ENCODE data around the gene LMOD2.
"Not testable (repeated sequence)": the region's sequence is repeated elsewhere in the genome, so short reads cannot be mapped to it uniquely, and the experiment has no call there.

The LMOD2 gene

GRCh38 chr7:123655614-123656013 lies at the start of gene LMOD2:
LMOD2 (plus strand) TSS chr7:123655866; CDS start chr7:123655964, 98 bp downstream.
- DNase-seq (ENCODE audit: low spot score): no peak

- DNase-seq (ENCODE audit: low spot score): no peak
Observed at GRCh38 chr7:123607423-123607975, 48.2 kb upstream of the LMOD2 start.

- DNase-seq (ENCODE audit: low spot score): no peak
Observed at GRCh38 chr7:123608991-123609882, 46.4 kb upstream of the LMOD2 start.

- DNase-seq (ENCODE audit: low spot score): no peak
Observed at GRCh38 chr7:123609883-123610239, 45.8 kb upstream of the LMOD2 start.

GRCh38 chr7:123612024-123612423 lies 43.6 kb upstream of the LMOD2 start:
- DNase-seq (ENCODE audit: low spot score): no peak

GRCh38 chr7:123615344-123615743 lies 40.3 kb upstream of the LMOD2 start:
- no peak for DNase-seq (ENCODE audit: low spot score)

GRCh38 chr7:123616223-123616622 lies 39.4 kb upstream of the LMOD2 start:
- no peak for DNase-seq (ENCODE audit: low spot score)

- DNase-seq (ENCODE audit: low spot score): no peak
Observed at GRCh38 chr7:123621707-123622106, 34.0 kb upstream of the LMOD2 start.

GRCh38 chr7:123622660-123623386 lies 32.8 kb upstream of the LMOD2 start:
- DNase-seq (ENCODE audit: low spot score): no peak

GRCh38 chr7:123624527-123625183 lies 31.0 kb upstream of the LMOD2 start:
- peak; percentile 52 for DNase-seq (ENCODE audit: low spot score)

GRCh38 chr7:123625254-123625653 lies 30.4 kb upstream of the LMOD2 start:
- DNase-seq (ENCODE audit: low spot score): no peak

GRCh38 chr7:123627851-123628250 lies 27.8 kb upstream of the LMOD2 start:
- no peak for DNase-seq (ENCODE audit: low spot score)

GRCh38 chr7:123628829-123629228 lies 26.8 kb upstream of the LMOD2 start:
- no peak for DNase-seq (ENCODE audit: low spot score)

GRCh38 chr7:123629281-123629680 lies 26.4 kb upstream of the LMOD2 start:
- no peak for DNase-seq (ENCODE audit: low spot score)

- no peak for DNase-seq (ENCODE audit: low spot score)
Observed at GRCh38 chr7:123632808-123633207, 22.9 kb upstream of the LMOD2 start.

GRCh38 chr7:123633553-123633952 lies 22.1 kb upstream of the LMOD2 start:
- peak; percentile 48 for DNase-seq (ENCODE audit: low spot score)

- not testable (repeated sequence) for DNase-seq (ENCODE audit: low spot score)
Observed at GRCh38 chr7:123634011-123634573, 21.6 kb upstream of the LMOD2 start.

- peak; percentile 31 for DNase-seq (ENCODE audit: low spot score)
Observed at GRCh38 chr7:123635551-123636359, 19.9 kb upstream of the LMOD2 start.

GRCh38 chr7:123637203-123637602 lies 18.5 kb upstream of the LMOD2 start:
- no peak for DNase-seq (ENCODE audit: low spot score)

- DNase-seq (ENCODE audit: low spot score): no peak
Observed at GRCh38 chr7:123637878-123638277, 17.8 kb upstream of the LMOD2 start.

- no peak for DNase-seq (ENCODE audit: low spot score)
Observed at GRCh38 chr7:123639631-123640030, 16.0 kb upstream of the LMOD2 start.

Data from kidney tubule cell (primary cell).